ENCODE data around the gene ALOXE3.
"Not testable (repeated sequence)": the region's sequence is repeated elsewhere in the genome, so short reads cannot be mapped to it uniquely, and the experiment has no call there.

Gene ALOXE3

DNA sequence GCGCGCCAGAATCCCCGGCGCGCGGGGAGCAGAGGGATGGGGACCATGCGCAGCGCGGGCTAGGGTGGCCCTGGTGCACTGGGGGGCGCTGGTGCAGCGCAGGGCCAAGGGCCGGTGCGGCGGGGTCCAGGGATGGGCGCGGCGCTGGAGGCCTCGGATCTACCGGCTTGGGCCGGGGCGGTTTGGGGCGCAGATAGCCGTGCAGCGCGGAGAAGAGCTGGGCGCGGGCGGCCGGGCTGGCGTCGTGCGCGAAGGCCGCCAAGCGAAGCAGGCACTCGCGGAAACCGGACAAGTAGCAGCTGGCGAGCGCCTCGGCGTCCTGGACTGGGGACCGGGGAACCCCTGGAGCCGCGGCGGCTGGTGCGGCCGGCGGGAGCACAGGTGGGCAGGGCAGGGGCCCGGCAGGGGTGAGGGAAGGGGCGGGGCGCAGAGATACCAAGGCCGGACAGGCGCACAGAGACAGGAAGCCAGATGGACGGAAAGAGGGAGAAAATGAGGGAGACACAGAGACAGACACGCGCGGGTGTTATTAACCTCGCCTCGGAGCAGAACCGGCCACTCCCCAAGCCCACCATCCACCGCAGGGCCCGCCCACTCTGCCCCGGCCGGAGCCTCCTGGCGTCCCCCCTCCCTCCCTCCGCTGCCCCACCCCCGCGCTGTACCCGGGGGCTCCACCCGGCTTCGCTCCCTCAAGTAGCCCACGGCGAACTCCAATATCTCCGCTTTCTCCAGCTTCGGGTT lies 3.5 kb upstream of the ALOXE3 start:
- DNase-seq (ENCODE audit: low read depth) = no peak

DNA sequence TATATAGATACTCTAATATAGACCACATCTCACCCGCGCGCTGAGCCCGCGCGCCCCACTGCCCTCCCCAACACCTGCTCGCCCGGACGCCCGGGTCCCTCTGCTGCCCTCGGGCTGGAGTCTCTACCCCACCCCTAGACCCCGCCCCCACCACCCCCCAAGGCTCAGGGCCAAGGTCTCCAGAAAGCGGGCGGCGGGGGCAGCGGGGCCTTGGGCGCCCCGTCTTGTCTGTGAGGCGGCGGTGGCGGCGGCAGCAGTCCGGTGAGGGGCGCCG lies 3.0 kb upstream of the ALOXE3 start:
- no peak for DNase-seq (ENCODE audit: low read depth)

DNA sequence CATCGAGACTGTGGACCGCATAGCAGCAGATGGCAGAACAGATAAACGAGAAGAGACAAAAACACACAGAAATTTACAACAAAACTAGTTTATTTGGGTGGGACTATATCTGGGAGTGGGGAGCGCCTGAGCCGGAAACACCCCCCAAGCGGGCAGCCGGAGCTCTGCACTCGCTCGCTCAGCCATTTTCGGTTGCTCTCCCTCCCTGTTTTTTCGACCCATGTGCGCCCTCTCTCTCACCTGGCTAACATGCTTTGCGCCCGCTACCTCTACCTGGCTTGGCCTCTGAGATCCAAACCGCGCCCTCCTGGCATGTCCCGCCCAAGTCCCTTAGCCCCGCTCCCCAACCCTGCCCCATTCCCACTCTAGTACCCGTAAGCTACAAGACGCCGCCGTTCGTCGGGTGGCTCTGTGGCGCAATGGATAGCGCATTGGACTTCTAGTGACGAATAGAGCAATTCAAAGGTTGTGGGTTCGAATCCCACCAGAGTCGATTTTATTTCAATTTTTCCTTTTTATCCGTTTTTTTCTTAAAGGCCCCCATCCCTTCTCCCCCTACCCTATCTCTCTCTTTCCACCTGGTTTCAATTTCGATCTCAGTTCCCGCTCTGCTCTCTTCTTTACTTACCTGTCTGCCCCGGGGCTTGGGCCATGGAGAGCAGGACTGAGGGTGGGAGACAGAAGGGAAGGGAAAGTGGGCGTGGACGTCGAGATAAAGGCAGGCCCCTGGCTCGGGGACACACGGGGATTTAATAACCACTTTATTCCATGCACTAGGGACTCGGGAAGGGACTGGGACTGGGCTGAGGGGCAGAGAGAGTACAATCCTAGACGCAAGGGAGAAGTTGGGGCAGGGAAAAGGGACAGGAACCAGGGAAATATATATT lies 2.4 kb upstream of the ALOXE3 start:
- peak; percentile 63 for DNase-seq (ENCODE audit: low read depth)

DNA sequence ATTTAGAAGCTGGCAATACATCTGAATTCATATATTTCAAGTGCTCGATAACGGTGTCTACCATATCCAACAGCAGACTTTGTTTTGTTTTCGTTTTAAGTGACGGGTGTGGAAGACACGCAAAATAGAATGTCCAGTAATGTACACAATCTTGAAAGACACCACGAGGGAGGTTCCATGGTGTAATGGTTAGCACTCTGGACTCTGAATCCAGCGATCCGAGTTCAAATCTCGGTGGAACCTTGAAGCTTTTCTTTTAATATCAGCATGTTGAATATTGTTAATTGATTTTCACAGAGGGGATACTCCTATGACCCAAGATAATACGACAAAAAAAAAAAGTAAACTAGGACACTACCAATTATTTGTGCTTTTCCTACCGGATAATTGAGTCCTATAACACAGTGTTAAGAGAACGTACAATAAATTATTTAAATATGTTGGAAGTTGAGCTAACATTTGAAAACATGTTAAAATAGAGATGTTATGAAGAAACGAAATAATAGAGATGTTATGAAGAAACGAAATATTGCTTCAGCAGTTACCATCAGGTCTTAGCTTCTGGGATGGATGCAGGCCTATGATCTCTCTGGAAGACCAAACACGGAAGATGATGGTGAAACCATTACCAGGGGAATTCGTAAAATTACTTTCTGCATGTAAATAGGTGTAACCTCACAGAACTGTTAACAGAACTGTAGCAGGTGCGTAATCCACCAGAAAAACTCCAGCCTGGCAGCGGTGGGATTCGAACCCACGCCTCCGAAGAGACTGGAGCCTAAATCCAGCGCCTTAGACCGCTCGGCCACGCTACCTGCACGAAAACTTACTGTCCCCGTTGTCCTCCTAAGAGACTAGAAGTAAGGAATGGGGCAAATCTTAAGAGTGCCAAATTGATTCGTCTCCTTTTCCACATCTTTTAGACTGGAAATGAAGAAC lies 1.5 kb upstream of the ALOXE3 start:
- DNase-seq (ENCODE audit: low read depth) = peak; percentile 71

DNA sequence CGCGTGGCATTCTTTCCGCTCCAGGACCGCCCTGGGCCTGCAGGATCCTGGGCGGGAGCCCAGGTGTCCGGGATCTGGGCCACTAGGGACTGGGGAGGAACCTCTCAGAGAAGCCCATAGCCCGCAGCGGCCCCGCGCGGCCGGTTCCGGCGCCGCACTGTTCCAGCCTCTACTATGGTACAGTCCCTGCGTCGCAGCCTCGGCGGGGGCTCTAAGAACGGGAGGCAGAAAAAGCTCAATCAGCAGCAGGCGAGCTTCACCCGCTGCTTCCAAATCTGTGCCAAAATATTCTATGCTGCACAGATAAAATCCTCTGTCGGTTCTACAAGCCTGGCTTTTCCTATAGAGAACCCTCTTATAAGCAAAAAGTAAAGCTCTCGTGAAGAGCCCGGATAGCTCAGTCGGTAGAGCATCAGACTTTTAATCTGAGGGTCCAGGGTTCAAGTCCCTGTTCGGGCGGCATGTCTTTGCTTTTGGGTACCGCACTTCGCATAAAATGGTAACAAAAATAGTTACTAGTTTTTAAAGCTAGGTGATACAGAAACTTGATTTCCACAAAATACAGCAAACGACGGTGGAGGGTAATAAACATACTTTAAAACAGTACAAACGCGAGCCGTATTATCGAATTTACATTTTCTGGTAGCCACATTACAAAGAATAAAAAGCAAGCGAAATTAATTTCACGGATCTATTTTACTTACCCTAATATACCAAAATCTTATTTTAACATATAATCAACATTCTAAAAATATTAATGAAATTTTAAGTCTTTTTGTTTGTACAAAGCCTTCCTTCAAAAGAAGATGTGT lies 661 bp upstream of the ALOXE3 start:
- DNase-seq (ENCODE audit: low read depth) = peak; percentile 77

DNA sequence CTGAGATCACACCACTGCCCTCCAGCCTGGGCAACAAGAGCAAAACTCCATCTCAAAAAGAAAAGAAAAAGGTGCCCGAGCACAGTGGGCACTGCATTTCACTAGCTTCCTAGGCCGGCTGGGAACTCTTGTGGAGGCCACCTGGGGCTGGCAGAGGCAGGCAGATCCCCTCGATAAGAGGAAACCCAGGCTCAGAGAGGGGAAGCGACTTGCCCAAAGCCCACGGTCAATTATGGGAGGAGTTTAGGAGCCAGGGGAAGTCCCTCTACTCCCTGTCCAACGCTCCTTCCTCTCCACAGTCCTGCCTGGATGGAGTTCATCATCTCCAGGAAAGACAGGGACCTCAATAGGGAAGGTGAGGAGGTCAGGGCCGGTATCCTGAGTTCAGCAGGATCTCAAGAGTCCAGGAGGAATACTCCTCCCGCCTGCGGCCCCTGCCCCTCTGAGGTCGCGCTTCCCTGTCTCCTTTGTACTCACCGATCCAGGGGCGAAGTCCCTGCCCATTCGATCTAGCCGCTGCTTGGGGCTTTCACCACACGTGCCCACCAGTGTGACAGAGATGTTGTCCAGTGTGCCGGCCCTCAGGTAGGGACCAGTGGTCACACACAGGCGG lies 841 bp downstream of the ALOXE3 start:
- DNase-seq (ENCODE audit: low read depth) = no peak

DNA sequence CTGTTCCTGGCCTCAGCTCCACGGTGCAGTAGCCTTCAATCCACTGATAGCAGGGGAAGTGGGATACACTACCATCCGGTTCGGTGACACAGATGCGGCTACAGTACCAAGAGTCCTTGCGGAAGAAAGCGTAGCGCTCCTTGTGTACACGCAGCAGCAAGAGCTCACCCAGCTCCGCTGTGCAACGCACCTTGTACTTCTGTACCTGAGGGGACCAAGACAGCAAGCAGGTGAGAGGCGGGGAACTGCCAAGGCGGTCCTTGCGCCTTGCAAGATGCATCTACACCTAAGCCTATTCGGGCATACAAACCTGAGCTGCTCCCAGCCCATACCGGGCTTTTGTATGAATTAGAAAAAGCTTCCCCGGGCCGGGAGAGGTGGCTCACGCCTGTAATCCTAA lies 1.5 kb downstream of the ALOXE3 start:
- no peak for DNase-seq (ENCODE audit: low read depth)

DNA sequence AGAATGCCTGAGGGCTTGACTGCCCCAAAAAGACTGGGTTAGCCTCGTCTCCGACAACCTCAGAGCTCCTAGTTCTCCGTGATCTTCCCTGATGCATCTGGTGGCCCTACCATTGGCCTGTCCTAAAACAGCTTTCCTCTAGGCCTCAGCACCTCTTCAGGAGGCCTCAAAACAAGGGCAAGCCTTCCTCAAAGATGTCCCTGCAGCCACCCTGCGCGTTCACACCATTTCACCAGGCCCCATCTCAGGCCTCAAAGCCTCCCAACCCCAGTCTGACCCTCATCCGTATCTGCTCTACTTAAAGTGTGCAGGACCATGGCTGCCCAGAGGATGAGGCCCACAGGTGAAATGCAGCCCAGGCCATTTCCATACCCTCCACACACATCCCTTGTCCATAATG lies 7.4 kb downstream of the ALOXE3 start:
- DNase-seq (ENCODE audit: low read depth) = no peak

DNA sequence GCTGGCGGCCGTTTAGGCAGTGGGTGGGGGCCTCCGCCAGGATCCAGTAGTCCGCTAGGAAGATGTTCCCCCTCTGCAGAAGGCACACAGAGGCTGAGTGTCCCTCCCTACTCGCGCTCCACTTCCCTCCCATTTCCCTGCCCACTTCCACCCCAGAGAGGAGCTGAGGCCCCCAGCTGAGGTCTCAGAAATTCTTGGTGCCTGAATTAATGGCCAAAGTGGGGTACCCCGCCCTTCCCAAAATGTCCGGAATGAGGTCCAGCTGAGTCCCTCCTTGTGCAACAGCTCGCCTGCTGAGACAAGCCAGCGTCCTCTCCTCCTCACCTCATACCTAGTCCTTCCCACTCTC lies 7.9 kb downstream of the ALOXE3 start:
- DNase-seq (ENCODE audit: low read depth) = no peak

DNA sequence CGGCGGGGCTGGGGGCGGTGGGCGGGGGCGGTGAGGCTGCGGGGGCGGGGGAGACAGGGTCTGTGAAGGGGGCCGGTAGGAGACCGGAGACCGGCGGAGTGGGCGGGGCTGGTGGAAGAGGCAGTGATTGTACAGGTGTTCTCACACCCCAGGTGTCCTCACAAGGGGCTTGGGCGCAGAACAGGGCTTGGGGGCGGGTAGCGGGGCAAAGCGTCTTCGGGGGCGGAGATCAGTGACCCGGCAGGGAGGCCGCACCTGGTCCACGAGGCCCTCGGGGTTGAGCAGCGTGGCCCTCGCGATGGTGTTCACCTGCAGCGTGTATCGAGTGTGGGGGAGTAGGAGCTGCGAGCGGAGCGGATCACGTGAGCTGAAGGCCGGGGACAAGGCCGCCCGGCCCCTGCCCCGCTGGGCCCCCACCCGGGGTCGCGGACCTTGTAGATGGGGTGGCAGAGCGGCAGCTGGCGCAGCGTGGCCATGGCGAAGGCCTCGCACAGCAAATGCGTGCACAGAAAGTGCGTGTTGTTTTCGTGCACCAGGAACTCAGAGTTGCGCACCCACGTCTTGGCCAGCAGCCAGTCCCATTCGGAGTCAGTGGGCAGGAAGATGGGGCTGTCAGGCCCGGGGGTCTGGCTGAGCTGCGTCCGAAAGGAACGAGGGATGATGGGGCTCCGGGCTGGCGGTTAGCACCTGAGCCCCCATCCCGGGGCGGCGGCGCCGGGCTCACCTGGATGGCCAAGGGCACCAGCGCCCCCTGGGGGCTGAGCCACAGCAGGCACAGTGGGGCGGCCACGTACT lies 8.5 kb downstream of the ALOXE3 start:
- DNase-seq (ENCODE audit: low read depth) = peak; percentile 73

DNA sequence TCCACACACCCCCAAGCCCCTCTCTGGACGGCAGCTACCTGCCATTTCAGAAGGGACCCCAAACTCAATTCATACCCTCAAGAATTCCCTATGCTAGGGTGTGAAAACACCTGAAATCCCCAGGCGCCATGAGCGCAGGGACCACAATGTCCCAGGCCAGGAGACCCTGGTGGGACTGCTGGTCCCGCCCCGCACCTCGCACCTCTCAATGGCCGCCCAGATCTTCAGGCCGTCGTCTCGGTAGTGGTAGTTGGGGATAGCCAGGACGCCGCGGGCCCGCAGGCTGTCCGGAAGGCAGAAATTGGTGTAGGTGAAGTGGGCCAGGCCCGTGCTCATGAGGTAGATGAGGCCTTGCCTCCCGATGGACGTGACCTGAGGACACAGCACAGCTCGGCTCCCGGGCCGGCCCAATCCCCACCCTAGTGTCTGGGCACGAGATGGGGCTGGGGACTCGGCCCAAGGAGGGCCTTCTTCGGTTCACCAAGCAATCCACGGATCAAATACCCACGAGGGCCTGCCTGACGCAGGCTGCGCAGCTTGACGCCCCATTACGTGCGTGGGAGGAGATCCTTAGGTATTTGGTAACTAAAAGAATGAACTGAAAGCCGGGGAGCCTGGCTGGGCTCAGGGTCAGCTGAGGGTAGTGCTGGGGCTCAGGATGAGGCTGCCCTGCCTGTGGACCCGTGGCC lies 9.2 kb downstream of the ALOXE3 start:
- DNase-seq (ENCODE audit: low read depth) = no peak

DNA sequence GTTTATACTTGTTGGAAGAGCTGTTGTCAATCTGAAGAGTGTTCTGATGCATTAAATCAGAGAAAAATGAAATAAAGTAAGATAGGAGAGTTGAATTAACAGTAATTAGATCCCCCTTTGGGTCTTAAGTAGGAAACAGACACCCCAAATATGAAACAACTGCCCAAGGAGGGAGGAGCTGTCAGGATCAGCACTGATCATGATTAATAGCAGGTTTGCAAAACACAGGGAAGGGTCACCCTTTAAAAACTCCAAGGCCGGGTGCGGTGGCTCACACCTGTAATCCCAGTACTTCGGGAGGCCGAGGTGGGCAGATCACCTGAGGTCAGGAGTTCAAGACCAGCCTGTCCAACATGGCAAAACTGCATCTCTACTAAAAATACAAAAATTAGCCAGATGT lies 11.3 kb downstream of the ALOXE3 start:
- DNase-seq (ENCODE audit: low read depth) = not testable (repeated sequence)

DNA sequence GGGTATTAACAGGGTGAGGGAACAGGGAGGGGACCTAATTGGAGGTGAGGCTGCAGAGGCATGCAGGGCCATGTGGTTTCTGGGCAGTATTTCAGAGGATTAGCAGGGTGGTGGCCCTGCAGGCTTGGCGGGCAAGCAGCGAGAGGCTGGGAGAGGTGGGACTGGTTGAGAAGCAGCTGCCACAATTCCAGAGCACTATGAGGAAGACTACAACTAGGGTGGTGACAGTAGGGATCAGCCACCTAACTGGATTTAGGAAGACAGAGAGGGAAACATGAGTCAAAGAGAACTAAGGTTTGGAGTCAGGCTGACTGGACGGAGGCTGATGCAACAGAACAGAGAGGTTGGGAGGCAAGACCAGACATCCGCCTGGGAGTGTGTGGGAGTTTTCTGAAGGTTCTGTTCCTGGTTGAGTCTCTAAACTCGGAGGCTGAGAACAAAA lies 12.3 kb downstream of the ALOXE3 start:
- DNase-seq (ENCODE audit: low read depth) = no peak

DNA sequence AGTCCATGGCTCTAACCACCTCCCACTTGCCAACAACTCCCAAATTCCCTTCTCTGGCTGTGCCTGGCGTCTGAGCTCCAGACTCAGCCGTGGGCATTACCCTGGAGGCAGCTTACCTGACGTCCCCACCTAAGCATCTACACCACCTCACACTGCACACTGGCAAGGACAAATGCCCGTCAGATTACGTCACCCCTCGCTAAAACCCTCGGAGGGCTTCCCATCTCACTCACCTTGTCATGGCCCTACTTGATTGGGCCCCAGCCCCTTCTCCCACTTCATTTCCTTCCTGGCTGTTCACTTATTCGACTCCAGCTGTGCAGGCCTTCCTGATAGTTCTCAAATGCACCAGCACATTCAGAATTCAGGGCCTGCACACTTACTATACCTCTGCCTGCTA lies 13.4 kb downstream of the ALOXE3 start:
- DNase-seq (ENCODE audit: low read depth) = no peak

DNA sequence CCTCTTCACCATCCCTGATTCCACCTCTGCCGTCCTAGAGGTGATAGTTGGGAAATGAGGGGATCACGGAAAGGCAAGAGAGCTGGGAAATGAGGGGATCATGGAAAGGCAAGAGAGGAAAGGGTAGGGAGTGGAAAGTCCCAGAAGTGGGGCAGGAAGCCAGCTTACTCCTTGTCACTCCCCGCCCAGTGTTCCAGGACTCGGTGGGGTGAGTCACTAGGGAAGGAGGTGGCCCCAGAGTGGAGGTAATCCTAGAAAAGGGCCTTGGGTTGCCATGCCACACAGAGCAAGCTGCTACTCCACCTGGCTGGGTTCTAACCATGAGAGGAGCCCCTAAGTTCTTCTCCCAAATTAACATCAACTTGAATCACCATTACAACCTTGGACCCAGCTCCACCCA lies 14.8 kb downstream of the ALOXE3 start:
- DNase-seq (ENCODE audit: low read depth) = no peak

DNA sequence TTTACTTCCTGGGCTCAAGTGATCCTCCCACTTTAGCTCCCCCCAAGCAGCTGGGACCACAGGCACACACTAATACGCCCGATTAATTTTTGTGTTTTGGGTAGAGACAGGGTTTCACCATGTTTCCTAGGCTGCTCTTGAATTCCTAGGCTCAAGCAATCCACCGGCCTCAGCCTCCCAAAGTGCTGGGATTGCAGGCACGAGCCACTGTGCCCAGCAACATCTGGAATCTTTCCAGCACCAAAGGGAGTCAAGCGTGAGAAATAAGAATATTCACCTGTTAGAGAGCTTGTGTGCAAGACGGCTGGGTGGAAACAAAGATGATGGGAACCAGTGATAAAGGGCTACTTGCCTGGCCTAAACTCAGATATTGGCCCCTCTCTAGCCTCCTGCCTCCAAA lies 16.6 kb downstream of the ALOXE3 start:
- no peak for DNase-seq (ENCODE audit: low read depth)

DNA sequence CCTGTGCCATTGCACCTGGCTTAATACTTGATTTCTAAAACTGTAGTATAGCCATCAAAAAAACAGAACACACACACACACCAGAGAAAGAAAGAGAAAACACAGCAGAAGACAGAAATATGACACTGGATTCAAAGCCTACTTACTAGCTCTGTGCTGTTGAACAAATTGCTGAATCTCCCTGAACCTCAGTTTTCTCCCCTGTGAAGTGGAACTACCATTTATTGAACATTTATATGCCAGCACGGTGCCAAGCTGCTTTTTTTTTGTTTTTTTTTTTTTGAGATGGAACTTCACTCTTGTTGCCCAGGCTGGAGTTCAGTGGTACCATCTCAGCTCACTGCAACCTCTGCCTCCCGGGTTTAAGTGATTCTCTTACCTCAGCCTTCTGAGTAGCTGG lies 17.6 kb downstream of the ALOXE3 start:
- DNase-seq (ENCODE audit: low read depth) = no peak

DNA sequence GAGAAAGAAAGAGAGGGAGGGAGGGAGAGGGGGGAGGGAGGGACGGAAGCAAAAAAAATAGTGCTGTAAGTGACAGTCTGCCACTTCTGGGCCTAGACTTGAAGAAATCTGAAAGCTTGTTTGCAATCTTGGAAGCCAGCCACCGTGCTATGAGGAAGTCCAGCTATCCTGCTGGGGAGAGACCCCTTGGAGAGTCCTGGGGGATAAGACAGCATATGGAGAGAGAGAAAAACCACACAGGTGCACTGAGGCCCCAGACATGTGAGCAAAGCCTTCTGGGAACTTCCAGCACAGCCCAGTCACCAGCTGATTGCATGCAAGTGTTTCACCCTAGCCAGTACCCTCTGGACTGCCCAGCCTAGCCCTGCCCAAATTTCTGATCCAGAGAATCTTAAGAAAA lies 18.2 kb downstream of the ALOXE3 start:
- DNase-seq (ENCODE audit: low read depth) = no peak

DNA sequence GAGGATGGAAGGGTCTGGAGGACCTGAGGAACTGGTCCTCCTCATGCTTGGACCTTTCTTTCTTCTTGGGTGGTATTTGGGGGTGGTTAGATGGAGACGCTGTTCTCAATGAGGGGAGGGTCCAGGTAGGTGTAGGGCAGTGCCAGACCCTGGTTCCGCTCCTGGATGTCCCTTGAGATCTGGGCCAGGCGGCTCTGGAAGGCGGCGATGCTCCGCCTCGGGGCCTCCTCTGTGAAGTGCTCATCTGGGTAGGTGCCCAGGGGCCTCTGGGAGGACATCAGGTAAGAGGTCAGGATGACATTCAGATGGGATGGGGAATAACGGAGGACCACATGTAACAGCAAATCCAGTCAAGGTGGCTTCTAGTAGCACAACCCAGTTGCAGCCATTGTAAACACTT lies 21.8 kb downstream of the ALOXE3 start:
- DNase-seq (ENCODE audit: low read depth) = no peak

DNA sequence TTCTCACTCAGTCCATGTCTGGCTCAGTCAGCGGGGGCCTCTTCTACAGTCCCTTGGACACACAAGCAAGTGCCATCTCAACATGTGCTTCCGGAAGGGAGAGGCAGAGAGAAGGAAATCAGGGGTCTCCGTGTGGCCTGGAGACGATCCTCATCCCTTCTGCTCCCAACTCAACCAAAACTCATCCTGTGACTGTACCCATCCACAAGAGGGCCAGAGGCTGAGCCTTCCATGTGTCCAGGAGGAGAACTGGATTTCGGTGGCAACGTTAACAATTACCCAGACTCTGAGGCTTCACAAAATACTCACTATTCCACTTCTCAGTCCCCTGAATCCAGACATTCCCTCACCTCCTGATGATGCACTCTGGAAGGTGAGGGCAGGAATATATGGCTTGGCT lies 23.0 kb downstream of the ALOXE3 start:
- no peak for DNase-seq (ENCODE audit: low read depth)
